A549 (cell line): Measurements from ENCODE around the gene OBSL1. TPM values are rescaled to one million over a fixed set of nuclear protein-coding genes. Genes with fewer than 3 reads are reported as not detected.

Experiments used
- ATAC-seq, 2 experiments: fragments of 200-7000 bp in 1 of 2; fragments of >200 bp in 1 of 2; cut with Nextera tagmentation in 1 of 2; cut with Tn5 transposase in 1 of 2; 3 replicates each; pipeline versions ENCODE4 v1.8.0 to v1.9.1; 2018 to 2020; ENCODE audit warnings: mild to moderate bottlenecking in 1 of 2, moderate library complexity in 1 of 2
- CTCF ChIA-PET: fragments of 300-600 bp; sonication (Branson Sonifier 250); formaldehyde crosslinking; extraction: SDS; loops from one replicate; lab custom pipeline; 2021; ENCODE audit warnings: antibody characterized with exemption, inconsistent platforms; lab: Yijun Ruan, JAX
- POLR2A ChIA-PET: fragments of 350-600 bp; formaldehyde crosslinking; extraction: SDS; loops from one replicate; lab custom pipeline; 2021; ENCODE audit warnings: antibody characterized with exemption, inconsistent platforms; lab: Yijun Ruan, JAX
- DNase-seq, 2 experiments: peaks; one replicate each; pipeline versions ENCODE4 v3.0.0 to v3.0.0-alpha.2; 2011 to 2016; ENCODE audit warnings: low read depth in 1 of 2, low spot score in 1 of 2
- FAIRE-seq: peaks from 2 replicates; lab custom pipeline; 2011; peaks lifted over from hg19 to GRCh38; lab: Jason Lieb, UNC
- H3K27ac ChIP-seq, 2 experiments: fragments of >200 bp; sonication (Bioruptor Twin); formaldehyde crosslinking; 3 replicates each; pipeline ENCODE4 v1.5.1; 2016 to 2017
- H3K4me1 ChIP-seq: fragments of >200 bp; sonication (Bioruptor Twin); formaldehyde crosslinking; 3 replicates; pipeline ENCODE4 v1.6.1; 2016
- H3K4me2 ChIP-seq: fragments of >200 bp; sonication (Bioruptor Twin); formaldehyde crosslinking; 3 replicates; pipeline ENCODE4 v1.6.1; 2016
- H3K4me3 ChIP-seq: fragments of >200 bp; sonication (Bioruptor Twin); formaldehyde crosslinking; 3 replicates; pipeline ENCODE4 v1.5.1; 2016
- H3K9me3 ChIP-seq: fragments of >200 bp; sonication (Bioruptor Twin); formaldehyde crosslinking; 3 replicates; pipeline ENCODE4 v1.6.1; 2016
- CHD2 ChIP-seq: fragments of 150-350 bp; IDR thresholded peaks from 2 replicates; pipeline ENCODE4 v1.6.1; 2014; ENCODE audit warnings: low read length; ENCODE audit not compliant: partially characterized antibody
- CHD4 ChIP-seq: fragments of 200-600 bp; sonication (generic); IDR thresholded peaks from 2 replicates; pipeline ENCODE4 v1.6.1; 2016; ENCODE audit warnings: antibody characterized with exemption, mild to moderate bottlenecking, borderline replicate concordance
- E2F6 ChIP-seq: IDR thresholded peaks from 2 replicates; pipeline ENCODE4 v1.6.1; 2012; ENCODE audit warnings: low read depth, borderline replicate concordance
- FOSL2 ChIP-seq, 2 experiments: fragments of 450-650 bp in 1 of 2; fragments of >200 bp in 1 of 2; sonication (Bioruptor Twin) in 1 of 2; formaldehyde crosslinking; IDR thresholded peaks; 2 replicates each; pipeline versions ENCODE4 v1.5.0 to v1.6.1; 2016 to 2020; ENCODE audit warnings: mild to moderate bottlenecking in 1 of 2, moderate library complexity in 1 of 2
- FOXS1 ChIP-seq: fragments of 250-450 bp; sonication (Bioruptor Pico); IDR thresholded peaks from 2 replicates; pipeline ENCODE4 v1.5.0; 2020; ENCODE audit warnings: mild to moderate bottlenecking, moderate library complexity
- GATA3 ChIP-seq: IDR thresholded peaks from 2 replicates; pipeline ENCODE4 v1.6.1; 2012; ENCODE audit warnings: borderline replicate concordance
- HDAC2 ChIP-seq: fragments of 200-600 bp; sonication (generic); IDR thresholded peaks from 2 replicates; pipeline ENCODE4 v1.6.1; 2016
- HEYL ChIP-seq: fragments of 250-450 bp; sonication (Bioruptor Pico); IDR thresholded peaks from 2 replicates; pipeline ENCODE4 v1.8.0; 2021; ENCODE audit warnings: mild to moderate bottlenecking, moderate library complexity
- HOXB13 ChIP-seq: fragments of 250-450 bp; sonication (Bioruptor Pico); IDR thresholded peaks from 2 replicates; pipeline ENCODE4 v1.5.0; 2020; ENCODE audit warnings: low read depth, mild to moderate bottlenecking, moderate library complexity
- JUN ChIP-seq, 2 experiments: fragments of >200 bp; sonication (Bioruptor Twin); formaldehyde crosslinking; IDR thresholded peaks; 2 replicates in 1 of 2; 3 replicates in 1 of 2; pipeline ENCODE4 v1.6.1; 2016 to 2017
- JUNB ChIP-seq: fragments of >200 bp; sonication (Bioruptor Twin); formaldehyde crosslinking; IDR thresholded peaks from 2 replicates; pipeline ENCODE4 v1.6.1; 2016
- MAFK ChIP-seq: fragments of 450-650 bp; IDR thresholded peaks from 2 replicates; pipeline ENCODE4 v1.6.1; 2014; ENCODE audit not compliant: partially characterized antibody
- NFE2L2 ChIP-seq: fragments of 150-350 bp; conservative IDR thresholded peaks from 2 replicates; pipeline ENCODE4 v1.6.1; 2014; ENCODE audit warnings: low read length
- PBX3 ChIP-seq: IDR thresholded peaks from 2 replicates; pipeline ENCODE4 v1.6.1; 2012
- POLR2A ChIP-seq: IDR thresholded peaks from 2 replicates; pipeline ENCODE4 v1.6.1; 2012; ENCODE audit warnings: mild to moderate bottlenecking, low read length
- RAD21 ChIP-seq, 2 experiments: fragments of >200 bp in 1 of 2; sonication (Bioruptor Twin) in 1 of 2; formaldehyde crosslinking in 1 of 2; IDR thresholded peaks in 1 of 2; conservative IDR thresholded peaks in 1 of 2; 2 replicates in 1 of 2; 3 replicates in 1 of 2; pipeline ENCODE4 v1.6.1; 2012 to 2018; ENCODE audit warnings: inconsistent platforms in 1 of 2
- RCOR1 ChIP-seq: fragments of 150-350 bp; IDR thresholded peaks from 2 replicates; pipeline ENCODE4 v1.6.1; 2014; ENCODE audit warnings: antibody characterized with exemption, low read length, low read depth
- RNF2 ChIP-seq: fragments of 200-600 bp; sonication (generic); IDR thresholded peaks from 2 replicates; pipeline ENCODE4 v1.6.1; 2016; ENCODE audit warnings: low read depth, mild to moderate bottlenecking, antibody characterized with exemption, moderate library complexity, borderline replicate concordance
- SREBF2 ChIP-seq: fragments of 450-650 bp; IDR thresholded peaks from 2 replicates; pipeline ENCODE4 v1.6.1; 2014; ENCODE audit warnings: mild to moderate bottlenecking, moderate library complexity
- TP53 ChIP-seq: fragments of 250-450 bp; sonication (Bioruptor Pico); IDR thresholded peaks from 2 replicates; pipeline ENCODE4 v1.5.0; 2021; ENCODE audit warnings: mild to moderate bottlenecking, moderate library complexity
- ZFP36 ChIP-seq: fragments of 450-650 bp; IDR thresholded peaks from 2 replicates; pipeline ENCODE4 v1.6.1; 2014; ENCODE audit warnings: borderline replicate concordance; ENCODE audit not compliant: partially characterized antibody
- WGBS: methylation state at CpG from one replicate; pipeline ENCODE4 v1.1.6; 2017; ENCODE audit errors: missing lambda C conversion rate; 5-methylcytosine and 5-hydroxymethylcytosine counted together
- polyA plus RNA-seq, 4 experiments: library from polyadenylated mRNA; depleted of rRNA in 3 of 4; stranded (reverse); fragments of >200 nt; fragmentation: RNase III in 1 of 4; extraction: RNeasy Plus Mini Kit Qiagen cat#74134 plus additional on column Dnase treatment in 1 of 4; gene quantifications; 2 replicates in 3 of 4; 3 replicates in 1 of 4; pipeline ENCODE4 v1.2.3, GENCODE V29; 2011 to 2017
- TF ChIP-seq, protein P1 (sequence below): fragments of 450-650 bp; IDR thresholded peaks from 2 replicates; pipeline ENCODE4 v1.6.1; 2014; ENCODE audit warnings: antibody characterized with exemption
- TF ChIP-seq, protein P2 (sequence below): fragments of 200-600 bp; sonication (generic); IDR thresholded peaks from 2 replicates; pipeline ENCODE4 v1.6.1; 2016; ENCODE audit warnings: antibody characterized with exemption, mild to moderate bottlenecking, moderate library complexity

The OBSL1 gene
- polyA plus RNA-seq, 2 of the 4 experiments (the other 2 are of a cell fraction): 14.4 to 31.8 TPM

- H3K4me2 ChIP-seq: no peak overlapping the region
- H3K9me3 ChIP-seq: no peaks in the 10 kb centered on the region
- WGBS: 56% methylated on average over 6 of the region's 6 CpGs
- POLR2A ChIA-PET: no interaction called here
- peaks cover 7% of the 10 kb centered on the region; the same call in 2 of the 3 replicates for H3K4me1 ChIP-seq
- H3K4me3 ChIP-seq: no peak overlapping the region
- H3K27ac ChIP-seq: no peak overlapping the region
- no peak for FAIRE-seq
- no peak for TF ChIP-seq FOXS1 (CRISPR knock-in tag)
- no peak for TF ChIP-seq JUNB
- TF ChIP-seq, protein P1, sequence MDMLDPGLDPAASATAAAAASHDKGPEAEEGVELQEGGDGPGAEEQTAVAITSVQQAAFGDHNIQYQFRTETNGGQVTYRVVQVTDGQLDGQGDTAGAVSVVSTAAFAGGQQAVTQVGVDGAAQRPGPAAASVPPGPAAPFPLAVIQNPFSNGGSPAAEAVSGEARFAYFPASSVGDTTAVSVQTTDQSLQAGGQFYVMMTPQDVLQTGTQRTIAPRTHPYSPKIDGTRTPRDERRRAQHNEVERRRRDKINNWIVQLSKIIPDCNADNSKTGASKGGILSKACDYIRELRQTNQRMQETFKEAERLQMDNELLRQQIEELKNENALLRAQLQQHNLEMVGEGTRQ: no peak
- no peak for TF ChIP-seq MAFK
- no peak for TF ChIP-seq TP53 (CRISPR knock-in tag)
- no peak for TF ChIP-seq FOSL2 (IDR thresholded peaks at IDR 0.05)
- TF ChIP-seq FOSL2 (CRISPR knock-in tag; IDR thresholded peaks at IDR 0.05): no peak
- TF ChIP-seq, protein P2, sequence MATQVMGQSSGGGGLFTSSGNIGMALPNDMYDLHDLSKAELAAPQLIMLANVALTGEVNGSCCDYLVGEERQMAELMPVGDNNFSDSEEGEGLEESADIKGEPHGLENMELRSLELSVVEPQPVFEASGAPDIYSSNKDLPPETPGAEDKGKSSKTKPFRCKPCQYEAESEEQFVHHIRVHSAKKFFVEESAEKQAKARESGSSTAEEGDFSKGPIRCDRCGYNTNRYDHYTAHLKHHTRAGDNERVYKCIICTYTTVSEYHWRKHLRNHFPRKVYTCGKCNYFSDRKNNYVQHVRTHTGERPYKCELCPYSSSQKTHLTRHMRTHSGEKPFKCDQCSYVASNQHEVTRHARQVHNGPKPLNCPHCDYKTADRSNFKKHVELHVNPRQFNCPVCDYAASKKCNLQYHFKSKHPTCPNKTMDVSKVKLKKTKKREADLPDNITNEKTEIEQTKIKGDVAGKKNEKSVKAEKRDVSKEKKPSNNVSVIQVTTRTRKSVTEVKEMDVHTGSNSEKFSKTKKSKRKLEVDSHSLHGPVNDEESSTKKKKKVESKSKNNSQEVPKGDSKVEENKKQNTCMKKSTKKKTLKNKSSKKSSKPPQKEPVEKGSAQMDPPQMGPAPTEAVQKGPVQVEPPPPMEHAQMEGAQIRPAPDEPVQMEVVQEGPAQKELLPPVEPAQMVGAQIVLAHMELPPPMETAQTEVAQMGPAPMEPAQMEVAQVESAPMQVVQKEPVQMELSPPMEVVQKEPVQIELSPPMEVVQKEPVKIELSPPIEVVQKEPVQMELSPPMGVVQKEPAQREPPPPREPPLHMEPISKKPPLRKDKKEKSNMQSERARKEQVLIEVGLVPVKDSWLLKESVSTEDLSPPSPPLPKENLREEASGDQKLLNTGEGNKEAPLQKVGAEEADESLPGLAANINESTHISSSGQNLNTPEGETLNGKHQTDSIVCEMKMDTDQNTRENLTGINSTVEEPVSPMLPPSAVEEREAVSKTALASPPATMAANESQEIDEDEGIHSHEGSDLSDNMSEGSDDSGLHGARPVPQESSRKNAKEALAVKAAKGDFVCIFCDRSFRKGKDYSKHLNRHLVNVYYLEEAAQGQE: no peak
- no peak for TF ChIP-seq GATA3
- TF ChIP-seq SREBF2: no peak
- no peak for TF ChIP-seq ZFP36
- no peak for TF ChIP-seq NFE2L2
- no peak for TF ChIP-seq JUN (IDR thresholded peaks at IDR 0.05)
- no peak for TF ChIP-seq POLR2A
- no peak for TF ChIP-seq RAD21 (conservative IDR thresholded peaks at IDR 0.05 in 1 of 2, IDR thresholded peaks at IDR 0.05 in 1 of 2)
- TF ChIP-seq, all 56 proteins: peak for 0
- DNase-seq (no peak), ATAC-seq (no peak)
- CTCF ChIA-PET: interaction anchor here (1.0 to 1.4 kb wide), 3 partner anchors 10 to 63 kb away, joined by 3 to 4 read pairs (median 3); no protein-coding TSS in a partner anchor
These were observed 21.4 kb upstream of the OBSL1 start for GRCh38 chr2:219592736-219593135.

GRCh38 chr2:219591091-219591490 is 19.8 kb upstream of the OBSL1 start:
- POLR2A ChIA-PET: no interaction called here
- Histone ChIP-seq H3K4me1 (no peaks in the 10 kb centered on the region), H3K9me3 (no peaks in the 10 kb centered on the region), H3K4me3 (no peak overlapping the region), H3K4me2 (no peak overlapping the region), H3K27ac (no peak overlapping the region)
- ATAC-seq (no peak), FAIRE-seq (no peak), DNase-seq (no peak)
- TF ChIP-seq GATA3: no peak
- TF ChIP-seq, protein P2: no peak
- TF ChIP-seq CHD2: no peak
- no peak for TF ChIP-seq NFE2L2
- no peak for TF ChIP-seq CHD4
- TF ChIP-seq RNF2: no peak
- no peak for TF ChIP-seq RCOR1
- TF ChIP-seq E2F6: no peak
- no peak for TF ChIP-seq HDAC2
- no peak for TF ChIP-seq PBX3
- TF ChIP-seq HOXB13 (CRISPR knock-in tag): no peak
- no peak for TF ChIP-seq HEYL (CRISPR knock-in tag)
- CTCF ChIA-PET: interaction anchor here (0.5 to 1.5 kb wide), 3 partner anchors 27 to 181 kb away, joined by 3 to 4 read pairs (median 3); no protein-coding TSS in a partner anchor
- WGBS: 33% methylated on average over 4 of the region's 4 CpGs
